GM23338 (cell line): ENCODE data around the gene NDUFA11. TPM values are rescaled to one million over a fixed set of nuclear protein-coding genes. Genes with fewer than 3 reads are reported as not detected.

ENCODE experiments used
- ATAC-seq: fragments of 200-7000 bp; cut with Tn5 transposase; 3 replicates; pipeline ENCODE4 v1.9.1; 2020
- DNase-seq: peaks from one replicate; pipeline ENCODE4 v3.0.0-alpha.2; 2015; ENCODE audit warnings: low spot score
- H2AFZ ChIP-seq: fragments of 200-600 bp; sonication (generic); 2 replicates; pipeline ENCODE4 v1.8.0; 2016; ENCODE audit warnings: antibody characterized with exemption, mild to moderate bottlenecking, moderate library complexity
- H3F3A ChIP-seq: fragments of 200-600 bp; sonication (generic); replicated peaks from 2 replicates; pipeline ENCODE4 v1.8.0; 2017; ENCODE audit warnings: antibody characterized with exemption, mixed run types, low read depth
- H3K27ac ChIP-seq: fragments of 200-600 bp; sonication (generic); 2 replicates; pipeline ENCODE4 v1.6.1; 2016; ENCODE audit warnings: low read depth
- H3K27me3 ChIP-seq: fragments of 200-600 bp; sonication (generic); 2 replicates; pipeline ENCODE4 v1.8.0; 2016; ENCODE audit warnings: mild to moderate bottlenecking, mixed run types, moderate library complexity; ENCODE audit not compliant: insufficient read depth
- H3K36me3 ChIP-seq: fragments of 200-600 bp; sonication (generic); 2 replicates; pipeline ENCODE4 v1.8.0; 2016; ENCODE audit warnings: mild to moderate bottlenecking; ENCODE audit not compliant: insufficient read depth
- H3K4me1 ChIP-seq: fragments of 200-600 bp; sonication (generic); 2 replicates; pipeline ENCODE4 v1.8.0; 2016; ENCODE audit warnings: mild to moderate bottlenecking, moderate library complexity; ENCODE audit not compliant: insufficient read depth
- H3K4me2 ChIP-seq: fragments of 200-600 bp; sonication (generic); 2 replicates; pipeline ENCODE4 v1.7.1; 2017; ENCODE audit warnings: mixed run types
- H3K4me3 ChIP-seq: fragments of 200-600 bp; sonication (generic); 2 replicates; pipeline ENCODE4 v1.6.1; 2016; ENCODE audit warnings: mixed run types
- H3K79me2 ChIP-seq: fragments of 200-600 bp; sonication (generic); replicated peaks from 2 replicates; pipeline ENCODE4 v1.8.0; 2017; ENCODE audit warnings: mild to moderate bottlenecking; ENCODE audit not compliant: insufficient read depth
- H3K9me2 ChIP-seq: fragments of 200-600 bp; sonication (generic); 2 replicates; pipeline ENCODE4 v1.8.0; 2017; ENCODE audit not compliant: insufficient read depth
- H4K20me1 ChIP-seq: fragments of 200-600 bp; sonication (generic); replicated peaks from 2 replicates; pipeline ENCODE4 v1.8.0; 2017; ENCODE audit warnings: mild to moderate bottlenecking; ENCODE audit not compliant: insufficient read depth
- H3K27ac Mint-ChIP-seq: 2 replicates; pipeline ENCODE4 v1.8.0; 2020; ENCODE audit warnings: inconsistent platforms, mild to moderate bottlenecking, moderate library complexity, mixed read lengths
- H3K27me3 Mint-ChIP-seq: 3 replicates; pipeline ENCODE4 v1.8.0; 2022; ENCODE audit warnings: low read depth, mild to moderate bottlenecking, moderate library complexity, mixed read lengths, inconsistent platforms; ENCODE audit not compliant: insufficient read depth, poor library complexity
- H3K36me3 Mint-ChIP-seq: 3 replicates; pipeline ENCODE4 v1.8.0; 2021; ENCODE audit warnings: low read depth, mild to moderate bottlenecking, inconsistent platforms, moderate library complexity, mixed read lengths
- H3K4me1 Mint-ChIP-seq: 3 replicates; pipeline ENCODE4 v1.8.0; 2020; ENCODE audit warnings: mild to moderate bottlenecking, inconsistent platforms, mixed read lengths
- H3K4me3 Mint-ChIP-seq: 3 replicates; pipeline ENCODE4 v1.8.0; 2021; ENCODE audit warnings: moderate library complexity, mild to moderate bottlenecking, inconsistent platforms, mixed read lengths
- H3K9me3 Mint-ChIP-seq: 3 replicates; pipeline ENCODE4 v1.8.0; 2020; ENCODE audit warnings: moderate library complexity, mild to moderate bottlenecking, inconsistent platforms, mixed read lengths
- CREB1 ChIP-seq: fragments of 250-450 bp; sonication (Bioruptor Pico); IDR thresholded peaks from 2 replicates; pipeline ENCODE4 v1.5.0; 2020; ENCODE audit warnings: low read depth, mild to moderate bottlenecking, moderate library complexity
- CTCF ChIP-seq, 2 experiments: fragments of 200-600 bp in 1 of 2; sonication (generic) in 1 of 2; conservative IDR thresholded peaks; 2 replicates each; pipeline versions ENCODE4 v1.5.1 to v1.6.1; 2016 to 2017; ENCODE audit warnings: antibody characterized with exemption in 2 of 2, low read depth in 2 of 2, mild to moderate bottlenecking in 2 of 2, moderate library complexity in 1 of 2
- EZH2 ChIP-seq: fragments of 200-600 bp; sonication (generic); IDR thresholded peaks from one replicate; pipeline ENCODE4 v1.8.0; 2017; ENCODE audit warnings: antibody characterized with exemption, mild to moderate bottlenecking, low read depth; ENCODE audit not compliant: unreplicated experiment
- EZH2phosphoT487 ChIP-seq: fragments of 200-600 bp; sonication (generic); IDR thresholded peaks from one replicate; pipeline ENCODE4 v1.8.1; 2018; ENCODE audit warnings: antibody characterized with exemption; ENCODE audit not compliant: unreplicated experiment
- JUNB ChIP-seq: IDR thresholded peaks from one replicate; pipeline ENCODE4 v1.6.1; 2016; ENCODE audit warnings: antibody characterized with exemption; ENCODE audit not compliant: unreplicated experiment
- NANOG ChIP-seq: IDR thresholded peaks from 2 replicates; pipeline ENCODE4 v1.6.1; 2016; ENCODE audit warnings: antibody characterized with exemption, borderline replicate concordance
- POLR2AphosphoS5 ChIP-seq: IDR thresholded peaks from 2 replicates; pipeline ENCODE4 v1.6.1; 2016; ENCODE audit warnings: antibody characterized with exemption, low read depth
- STAT1 ChIP-seq: IDR thresholded peaks from one replicate; pipeline ENCODE4 v1.6.1; 2016; ENCODE audit warnings: antibody characterized with exemption; ENCODE audit not compliant: unreplicated experiment
- ZNF114 ChIP-seq: fragments of 250-450 bp; sonication (Bioruptor Pico); IDR thresholded peaks from 2 replicates; pipeline ENCODE4 v1.5.0; 2020; ENCODE audit warnings: mild to moderate bottlenecking, moderate library complexity
- ZNF331 ChIP-seq: fragments of 250-450 bp; sonication (Bioruptor Pico); IDR thresholded peaks from 2 replicates; pipeline ENCODE4 v1.5.0; 2020; ENCODE audit warnings: low read depth, mild to moderate bottlenecking, moderate library complexity
- ZNF462 ChIP-seq: fragments of 250-450 bp; sonication (Bioruptor Pico); IDR thresholded peaks from 2 replicates; pipeline ENCODE4 v1.5.0; 2020; ENCODE audit warnings: mild to moderate bottlenecking, moderate library complexity
- polyA plus RNA-seq: library from polyadenylated mRNA; unstranded; fragments of >200 nt; fragmentation: Nextera tagmentation; extraction: Ambion mirVana; gene quantifications from 2 replicates; pipeline ENCODE4 v1.2.1, GENCODE V29; 2016
- total RNA-seq: library from RNA; depleted of rRNA; stranded (reverse); fragments of >200 nt; shearing (Covaris generic); gene quantifications from 2 replicates; pipeline ENCODE4 v1.2.3, GENCODE V29; 2014
- TF ChIP-seq, protein P1 (sequence below): IDR thresholded peaks from 2 replicates; pipeline ENCODE4 v1.6.1; 2016; ENCODE audit warnings: antibody characterized with exemption
- TF ChIP-seq, protein P2 (sequence below): IDR thresholded peaks from one replicate; pipeline ENCODE4 v1.6.1; 2018; ENCODE audit warnings: antibody characterized with exemption; ENCODE audit not compliant: unreplicated experiment

The NDUFA11 gene
- total and polyA plus RNA-seq, 2 experiments from 2014 or later: 171 to 523 TPM

- Histone ChIP-seq H3K36me3 (no peaks in the 10 kb centered on the region), H3F3A (no peaks in the 10 kb centered on the region), H2AFZ (no peak overlapping the region), H3K9me2 (no peaks in the 10 kb centered on the region), H3K27me3 (no peaks in the 10 kb centered on the region), H3K27ac (no peak overlapping the region), H3K4me2 (no peak overlapping the region), H3K79me2 (no peaks in the 10 kb centered on the region), H3K4me3 (no peak overlapping the region), H3K4me1 (peaks cover 14% of the 10 kb centered on the region; the same call in 1 of the 2 replicates), H4K20me1 (no peaks in the 10 kb centered on the region)
- DNase-seq: no peak
- H3K4me1 Mint-ChIP-seq: peaks cover 12% of the 10 kb centered on the region
- no peaks in the 10 kb centered on the region; the same call in 2 of the 3 replicates for H3K9me3 Mint-ChIP-seq
- no peak overlapping the region for H3K4me3 Mint-ChIP-seq
- no peak overlapping the region for H3K27ac Mint-ChIP-seq
- peaks cover 5% of the 10 kb centered on the region for H3K27me3 Mint-ChIP-seq
- ATAC-seq: no peak
- TF ChIP-seq NANOG (no peak), JUNB (no peak), EZH2phosphoT487 (no peak), CREB1 (no peak), ZNF462 (CRISPR knock-in tag) (no peak), POLR2AphosphoS5 (no peak), ZNF114 (CRISPR knock-in tag) (no peak), STAT1 (no peak), CTCF (conservative IDR thresholded peaks at IDR 0.05; ENCODE audit: low read depth in 2 of 2) (no peak), EZH2 (no peak), ZNF331 (CRISPR knock-in tag) (no peak)
- TF ChIP-seq, protein P1, sequence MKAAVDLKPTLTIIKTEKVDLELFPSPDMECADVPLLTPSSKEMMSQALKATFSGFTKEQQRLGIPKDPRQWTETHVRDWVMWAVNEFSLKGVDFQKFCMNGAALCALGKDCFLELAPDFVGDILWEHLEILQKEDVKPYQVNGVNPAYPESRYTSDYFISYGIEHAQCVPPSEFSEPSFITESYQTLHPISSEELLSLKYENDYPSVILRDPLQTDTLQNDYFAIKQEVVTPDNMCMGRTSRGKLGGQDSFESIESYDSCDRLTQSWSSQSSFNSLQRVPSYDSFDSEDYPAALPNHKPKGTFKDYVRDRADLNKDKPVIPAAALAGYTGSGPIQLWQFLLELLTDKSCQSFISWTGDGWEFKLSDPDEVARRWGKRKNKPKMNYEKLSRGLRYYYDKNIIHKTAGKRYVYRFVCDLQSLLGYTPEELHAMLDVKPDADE: no peak
- TF ChIP-seq, protein P2, sequence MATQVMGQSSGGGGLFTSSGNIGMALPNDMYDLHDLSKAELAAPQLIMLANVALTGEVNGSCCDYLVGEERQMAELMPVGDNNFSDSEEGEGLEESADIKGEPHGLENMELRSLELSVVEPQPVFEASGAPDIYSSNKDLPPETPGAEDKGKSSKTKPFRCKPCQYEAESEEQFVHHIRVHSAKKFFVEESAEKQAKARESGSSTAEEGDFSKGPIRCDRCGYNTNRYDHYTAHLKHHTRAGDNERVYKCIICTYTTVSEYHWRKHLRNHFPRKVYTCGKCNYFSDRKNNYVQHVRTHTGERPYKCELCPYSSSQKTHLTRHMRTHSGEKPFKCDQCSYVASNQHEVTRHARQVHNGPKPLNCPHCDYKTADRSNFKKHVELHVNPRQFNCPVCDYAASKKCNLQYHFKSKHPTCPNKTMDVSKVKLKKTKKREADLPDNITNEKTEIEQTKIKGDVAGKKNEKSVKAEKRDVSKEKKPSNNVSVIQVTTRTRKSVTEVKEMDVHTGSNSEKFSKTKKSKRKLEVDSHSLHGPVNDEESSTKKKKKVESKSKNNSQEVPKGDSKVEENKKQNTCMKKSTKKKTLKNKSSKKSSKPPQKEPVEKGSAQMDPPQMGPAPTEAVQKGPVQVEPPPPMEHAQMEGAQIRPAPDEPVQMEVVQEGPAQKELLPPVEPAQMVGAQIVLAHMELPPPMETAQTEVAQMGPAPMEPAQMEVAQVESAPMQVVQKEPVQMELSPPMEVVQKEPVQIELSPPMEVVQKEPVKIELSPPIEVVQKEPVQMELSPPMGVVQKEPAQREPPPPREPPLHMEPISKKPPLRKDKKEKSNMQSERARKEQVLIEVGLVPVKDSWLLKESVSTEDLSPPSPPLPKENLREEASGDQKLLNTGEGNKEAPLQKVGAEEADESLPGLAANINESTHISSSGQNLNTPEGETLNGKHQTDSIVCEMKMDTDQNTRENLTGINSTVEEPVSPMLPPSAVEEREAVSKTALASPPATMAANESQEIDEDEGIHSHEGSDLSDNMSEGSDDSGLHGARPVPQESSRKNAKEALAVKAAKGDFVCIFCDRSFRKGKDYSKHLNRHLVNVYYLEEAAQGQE: no peak
- H3K36me3 Mint-ChIP-seq: no peaks in the 10 kb centered on the region
Observed at GRCh38 chr19:5877427-5877826, 26.2 kb downstream of the NDUFA11 start.
